Kidney epithelial cell (primary cell): ENCODE data around the gene ZNF407. TPM values are rescaled to one million over a fixed set of nuclear protein-coding genes. Genes with fewer than 3 reads are reported as not detected.

Experiments
- DNase-seq: peaks from one replicate; pipeline ENCODE4 v3.0.0-alpha.2; 2010; ENCODE audit warnings: low read depth
- H3K27me3 ChIP-seq: 2 replicates; pipeline ENCODE4 v1.6.0; 2011; ENCODE audit warnings: low read length; ENCODE audit not compliant: control insufficient read depth, insufficient read depth
- H3K36me3 ChIP-seq: 2 replicates; pipeline ENCODE4 v1.5.1; 2011; ENCODE audit warnings: low read length; ENCODE audit not compliant: control insufficient read depth, insufficient read depth
- H3K4me3 ChIP-seq: 2 replicates; pipeline ENCODE4 v1.5.1; 2011; ENCODE audit warnings: low read depth, mild to moderate bottlenecking, control low read depth, low read length
- CTCF ChIP-seq: IDR thresholded peaks from 2 replicates; pipeline ENCODE4 v1.5.1; 2011; ENCODE audit warnings: mild to moderate bottlenecking, moderate library complexity, low read length, control low read depth, inconsistent platforms; ENCODE audit not compliant: insufficient read depth, poor library complexity, severe bottlenecking
- total RNA-seq: library from RNA; depleted of rRNA; stranded (reverse); fragments of >200 nt; gene quantifications from 2 replicates; pipeline ENCODE4 v1.2.3, GENCODE V29; 2015

Gene ZNF407
- total RNA-seq, 1 donor from 2014 or later, result 8.2 TPM

- H3K4me3 ChIP-seq, result no peak overlapping the region
- TF ChIP-seq CTCF, result no peak
- DNase-seq, result no peak
- no peaks in the 10 kb centered on the region for H3K27me3 ChIP-seq
- H3K36me3 ChIP-seq, result no peaks in the 10 kb centered on the region
Observed at GRCh38 chr18:74589811-74590210, 7.9 kb upstream of the ZNF407 start.

GRCh38 chr18:74590671-74591070 is 7.0 kb upstream of the ZNF407 start:
- H3K4me3 ChIP-seq, result no peak overlapping the region
- no peak for DNase-seq
- H3K27me3 ChIP-seq, result no peaks in the 10 kb centered on the region
- no peaks in the 10 kb centered on the region for H3K36me3 ChIP-seq
- no peak for TF ChIP-seq CTCF

GRCh38 chr18:74595431-74595830 is 2.2 kb upstream of the ZNF407 start:
- no peak for DNase-seq
- Histone ChIP-seq H3K36me3 (no peaks in the 10 kb centered on the region), H3K27me3 (no peaks in the 10 kb centered on the region), H3K4me3 (no peak overlapping the region)
- TF ChIP-seq CTCF, result no peak

- H3K27me3 ChIP-seq, result no peaks in the 10 kb centered on the region
- H3K4me3 ChIP-seq, result peak overlapping the region; percentile 91
- TF ChIP-seq CTCF, result no peak
- no peak for DNase-seq
- no peaks in the 10 kb centered on the region for H3K36me3 ChIP-seq
Observed at GRCh38 chr18:74597034-74597661, 522 bp upstream of the ZNF407 start.

GRCh38 chr18:74598350-74599001 is 806 bp downstream of the ZNF407 start:
- TF ChIP-seq CTCF, result peak; percentile 19
- Histone ChIP-seq H3K36me3 (no peaks in the 10 kb centered on the region), H3K27me3 (no peaks in the 10 kb centered on the region), H3K4me3 (peak overlapping the region; percentile 91)
- no peak for DNase-seq

GRCh38 chr18:74604361-74604760 is 6.7 kb downstream of the ZNF407 start:
- H3K36me3 ChIP-seq, result no peaks in the 10 kb centered on the region
- no peaks in the 10 kb centered on the region for H3K27me3 ChIP-seq
- no peak for DNase-seq
- TF ChIP-seq CTCF, result no peak
- H3K4me3 ChIP-seq, result no peak overlapping the region
